ENCODE measurements around the gene OR4P4.

Gene OR4P4

DNA sequence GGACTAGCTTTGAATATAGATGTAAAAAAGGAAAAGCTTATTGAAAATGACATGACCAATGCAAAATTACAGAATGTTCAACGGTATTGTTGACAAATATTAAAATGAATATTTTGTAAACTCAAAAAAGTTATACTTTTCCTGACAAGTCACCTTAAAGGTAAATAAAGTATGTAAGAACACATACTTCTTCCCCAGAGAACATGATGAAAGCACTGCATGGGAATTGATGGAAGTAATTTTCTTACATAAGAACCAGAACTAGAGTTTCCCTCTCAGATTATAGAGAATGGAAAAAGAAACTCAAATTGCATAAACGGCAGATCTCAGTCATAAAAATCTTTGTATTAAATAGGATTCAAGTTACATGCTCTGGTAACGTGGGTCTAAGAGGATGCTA is at the start of gene OR4P4:
OR4P4 (plus strand) TSS at position 301 of the 400 bp plus-strand sequence.
- DNase-seq (ENCODE audit: low read depth): no peak

DNA sequence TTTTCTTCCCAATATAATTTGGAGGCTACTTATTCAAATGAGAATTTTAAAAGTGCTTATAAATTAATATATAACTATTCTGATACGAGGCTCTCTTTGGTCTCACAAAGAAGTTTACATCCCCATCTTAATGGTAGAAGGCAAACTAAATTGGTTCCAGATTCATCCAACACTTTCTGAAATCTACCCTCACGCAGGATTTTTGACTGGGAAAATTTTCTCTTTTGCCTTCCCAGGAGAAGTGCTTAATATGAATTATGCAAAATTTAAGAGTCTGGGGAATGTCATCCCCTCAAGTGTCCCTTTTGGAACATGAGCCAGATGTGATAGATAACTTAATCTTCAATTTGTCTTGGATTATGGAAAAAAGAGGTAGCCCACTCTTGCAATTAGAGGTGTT is 27.4 kb upstream of the OR4P4 start, which contains the start of gene OR4C11:
OR4C11 (minus strand) TSS at position 101 of the 400 bp plus-strand sequence. CDS start 3,272 bp downstream, outside the sequence.
- DNase-seq (ENCODE audit: low read depth): no peak

- no peak for DNase-seq (ENCODE audit: low read depth)
Measured at GRCh38 chr11:55624531-55624930, 10.4 kb upstream of the OR4P4 start.

DNA sequence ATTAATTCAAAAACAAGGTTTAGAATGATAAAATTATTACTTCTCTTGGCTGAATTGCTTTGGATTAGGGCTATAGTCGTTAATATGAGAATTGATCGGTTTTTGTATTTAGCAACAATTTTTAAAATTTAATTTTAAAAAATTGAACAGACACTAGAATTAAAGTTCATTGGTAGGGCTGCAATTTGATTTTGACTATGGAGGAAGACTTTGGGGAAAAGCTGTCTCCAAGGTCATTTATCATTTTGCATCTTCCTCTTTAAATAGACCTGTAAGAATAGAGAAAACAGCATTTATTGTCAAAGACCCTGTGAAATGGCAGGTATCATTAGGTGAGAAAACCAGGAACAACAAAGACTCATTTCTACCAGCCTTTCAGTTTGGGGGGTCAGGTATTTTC is 13.1 kb downstream of the OR4P4 start, which contains the start of gene OR4S2:
OR4S2 (plus strand) TSS at position 301 of the 400 bp plus-strand sequence. CDS start 2,577 bp downstream, outside the sequence.
- no peak for DNase-seq (ENCODE audit: low read depth)

DNA sequence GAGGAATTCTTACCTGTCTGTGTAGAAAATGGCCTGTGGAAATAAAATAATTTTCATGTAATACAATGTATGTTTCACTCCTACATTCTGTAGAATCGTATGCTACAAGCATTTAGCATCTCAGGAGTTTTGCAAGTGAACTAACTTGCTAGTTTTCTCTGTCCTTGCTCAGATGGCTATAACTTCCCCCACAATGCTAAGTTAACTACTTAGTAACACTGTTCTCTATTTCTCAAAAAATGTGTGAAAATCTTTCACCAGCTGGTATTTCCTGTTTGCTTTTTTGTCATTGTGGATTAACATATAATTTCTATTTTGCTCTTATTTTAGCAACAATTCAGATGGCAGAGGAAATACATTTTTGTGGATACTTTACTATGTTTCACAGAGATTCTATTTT is 17.6 kb downstream of the OR4P4 start:
- DNase-seq (ENCODE audit: low read depth): no peak

DNA sequence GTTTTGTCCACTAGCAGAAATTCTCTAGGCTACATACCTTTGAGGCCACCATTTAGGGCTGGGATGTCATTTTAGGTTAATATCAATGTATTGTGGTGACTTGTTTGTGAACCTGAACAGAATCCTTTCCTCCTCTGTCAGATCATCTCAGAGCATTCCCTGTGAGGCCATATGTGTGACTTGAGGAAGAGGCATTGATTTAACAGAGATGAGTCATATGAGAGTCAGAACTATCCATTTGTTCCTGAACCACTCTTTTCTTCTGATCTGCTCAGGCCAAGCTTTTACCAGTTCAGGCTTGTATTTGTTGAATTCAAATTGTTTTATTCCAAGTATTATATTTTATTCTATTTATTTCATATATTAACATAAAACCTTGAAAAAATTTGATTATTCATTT is 20.2 kb downstream of the OR4P4 start:
- DNase-seq (ENCODE audit: low read depth): no peak

GRCh38 chr11:55658031-55658573 is 23.2 kb downstream of the OR4P4 start:
- no peak for DNase-seq (ENCODE audit: low read depth)

DNA sequence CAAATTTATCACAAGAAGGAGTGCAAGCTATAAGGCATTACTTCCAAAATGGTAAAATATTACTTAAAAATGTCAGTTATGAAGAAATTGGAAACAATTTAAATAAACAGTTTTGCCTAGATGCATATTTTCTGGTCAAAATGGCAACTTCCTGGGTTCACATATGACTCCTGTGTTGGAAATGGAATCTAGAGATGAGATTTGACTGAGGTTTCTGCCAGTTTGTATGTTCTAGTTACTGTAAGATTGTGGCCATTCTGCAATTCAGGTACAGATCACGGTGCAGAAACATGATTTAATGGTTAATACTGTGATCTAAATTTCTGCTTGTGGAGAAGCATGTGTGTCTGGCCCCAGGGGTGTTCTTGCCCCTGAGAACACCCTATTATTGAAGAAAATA is 23.7 kb downstream of the OR4P4 start:
- no peak for DNase-seq (ENCODE audit: low read depth)

DNA sequence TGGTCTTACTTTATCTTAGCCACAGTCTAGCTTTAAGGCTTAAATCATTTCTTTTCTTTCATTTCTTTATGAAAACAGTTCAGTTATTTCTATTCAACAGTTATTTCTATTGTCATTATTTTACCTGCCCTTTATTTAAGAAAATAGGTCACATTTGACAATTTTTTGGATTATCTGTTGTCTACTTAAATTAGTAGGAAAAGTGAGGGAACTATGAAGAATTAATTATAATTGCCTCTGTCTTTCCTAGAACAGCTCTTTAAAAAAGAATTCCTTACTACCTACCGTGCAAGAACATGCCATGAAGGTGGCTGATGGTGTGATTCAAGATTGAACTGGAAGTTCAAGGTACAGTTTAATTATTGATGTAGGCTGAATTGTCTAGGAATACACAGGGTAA is 27.0 kb downstream of the OR4P4 start, which contains the start of gene OR4C6:
OR4C6 (plus strand) TSS at position 301 of the 400 bp plus-strand sequence. CDS start 2,966 bp downstream, outside the sequence.
- DNase-seq (ENCODE audit: low read depth): no peak

DNA sequence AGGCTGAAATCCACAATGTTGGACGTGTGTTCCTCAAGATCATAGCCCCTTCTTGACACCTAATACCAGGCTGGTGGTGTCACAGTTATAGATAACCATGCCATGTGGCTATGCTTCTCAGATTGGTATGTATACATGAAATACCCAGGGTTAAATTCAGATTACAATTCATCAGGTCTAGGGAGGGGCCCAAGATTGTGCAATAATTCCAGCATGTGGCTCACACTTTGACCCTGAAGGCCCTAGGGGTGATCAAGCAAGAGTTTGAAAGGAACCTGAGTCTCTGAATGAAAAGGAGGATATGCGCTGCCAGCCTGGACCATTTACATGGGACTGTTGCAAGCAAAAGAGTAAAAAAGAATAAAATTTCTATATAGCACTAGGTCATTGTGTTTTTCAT is 34.5 kb downstream of the OR4P4 start:
- DNase-seq (ENCODE audit: low read depth): no peak

DNA sequence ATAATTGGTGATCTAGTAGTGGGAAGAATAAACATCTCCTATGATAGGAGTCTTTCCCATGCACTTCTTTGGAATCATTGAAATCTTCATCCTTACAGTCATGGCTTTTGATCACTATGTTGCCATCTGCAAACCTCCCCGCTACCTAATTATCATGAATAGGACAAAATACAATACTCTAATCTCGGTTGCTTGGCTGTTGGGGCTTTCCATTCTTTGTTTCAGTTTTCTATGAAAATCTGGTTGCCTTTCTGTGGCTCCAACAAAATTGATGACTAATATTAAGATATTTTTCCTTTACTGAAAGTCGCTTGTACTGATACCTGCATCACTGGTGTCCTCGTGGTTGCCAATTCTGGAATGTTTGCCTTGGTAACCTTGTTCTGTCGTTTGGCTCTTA is 38.9 kb downstream of the OR4P4 start:
- no peak for DNase-seq (ENCODE audit: low read depth)
